ENCODE measurements around the gene MTHFSD.

GRCh38 chr16:86502856-86503748 lies 51.9 kb downstream of the MTHFSD start:
- TF ChIP-seq RAD21 (IDR thresholded peaks at IDR 0.05; ENCODE audit: low read depth), result no peak
- TF ChIP-seq REST (IDR thresholded peaks at IDR 0.05; ENCODE audit: low read depth), result no peak
- TF ChIP-seq TAF1 (IDR thresholded peaks at IDR 0.05; ENCODE audit: low read depth), result no peak

All from Ishikawa (cell line).